K562 (cell line): ENCODE data around the gene RAPSN. TPM values are rescaled to one million over a fixed set of nuclear protein-coding genes. Genes with fewer than 3 reads are reported as not detected.

Experiments
- C11orf30 ChIP-seq: fragments of 450-650 bp; IDR thresholded peaks from 2 replicates; pipeline ENCODE4 v1.6.1; 2016; ENCODE audit warnings: low read depth, mild to moderate bottlenecking
- MAFG ChIP-seq: fragments of 450-650 bp; conservative IDR thresholded peaks from 2 replicates; pipeline ENCODE4 v1.6.1; 2016; ENCODE audit warnings: missing genetic modification characterization, missing compliant biosample characterization
- MAFK ChIP-seq: IDR thresholded peaks from 2 replicates; pipeline ENCODE4 v1.6.1; 2011; ENCODE audit warnings: low read length, improper control_type of control experiment
- ZNF407 ChIP-seq: fragments of 450-650 bp; IDR thresholded peaks from 2 replicates; pipeline ENCODE4 v1.6.1; 2016; ENCODE audit warnings: low read depth
- polyA plus RNA-seq, 8 experiments: library from polyadenylated mRNA; depleted of rRNA in 4 of 8; stranded (reverse) in 5 of 8; unstranded in 3 of 8; fragments of >200 nt; fragmentation: Nextera tagmentation in 2 of 8; fragmentation: Illumina TruSeq in 1 of 8; extraction: Ambion mirVana in 2 of 8; extraction: Trizol in 1 of 8; gene quantifications; 2 replicates each; pipeline versions ENCODE4 v1.2.1 to v1.2.3, GENCODE V29; 2011 to 2014; ENCODE audit warnings: inconsistent platforms in 1 of 8, missing spikeins in 1 of 8
- total RNA-seq, 7 experiments: library from RNA; depleted of rRNA in 6 of 7; stranded (reverse); fragments of >200 nt in 6 of 7; fragmentation: Illumina TruSeq in 2 of 7; extraction: Trizol in 2 of 7; gene quantifications; 2 replicates each; pipeline versions ENCODE4 v1.2.1 to v1.2.3, GENCODE V29; 2011 to 2021; ENCODE audit warnings: low replicate concordance in 1 of 7

Gene RAPSN
- total and polyA plus RNA-seq, 9 of the 15 experiments (the other 6 are each of a cell fraction or from before 2014, with no cell fraction given): 0.06 to 0.11 TPM; not detected in 7

- TF ChIP-seq ZNF407: no peak
- peak; percentile 80 for TF ChIP-seq MAFG (tag)
- peak; percentile 86 for TF ChIP-seq C11orf30
- TF ChIP-seq MAFK: peak; percentile 54; the same call in 1 of the 2 replicates
These were observed 40.4 kb upstream of the RAPSN start (continued) for GRCh38 chr11:47489395-47489755.
